IPS-11a (cell line): ENCODE data around the gene PARP6.
"Not testable (repeated sequence)": the region's sequence is repeated elsewhere in the genome, so short reads cannot be mapped to it uniquely, and the experiment has no call there.

Experiments used
- H3K4me3 ChIP-seq: one replicate; pipeline ENCODE4 v1.5.1; 2013; ENCODE audit warnings: low read depth, low read length, control low read depth

Gene PARP6

DNA sequence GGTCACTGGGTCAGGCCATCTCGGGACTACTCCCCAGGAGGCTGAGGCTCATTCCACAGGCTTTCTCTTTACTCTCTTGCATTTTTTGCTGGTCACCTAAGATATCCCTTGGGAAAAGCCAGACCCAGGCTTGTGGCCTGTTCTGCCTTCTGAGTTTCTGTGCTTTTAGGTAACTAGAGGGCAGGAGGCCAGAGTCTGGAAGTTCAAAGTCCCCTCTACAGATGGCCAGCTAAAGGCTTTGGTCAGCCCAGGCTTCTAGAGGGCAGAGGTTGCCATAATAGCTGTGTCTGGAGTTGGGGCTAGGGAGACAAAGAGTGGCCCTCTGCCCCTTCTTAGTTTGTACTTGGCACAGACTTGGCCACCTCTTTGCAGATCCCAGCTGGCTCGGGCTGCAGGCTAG is 8.4 kb upstream of the PARP6 start:
- H3K4me3 ChIP-seq = no peak overlapping the region

- H3K4me3 ChIP-seq = no peak overlapping the region
These were observed 6.4 kb upstream of the PARP6 start for GRCh38 chr15:72278737-72279136.

DNA sequence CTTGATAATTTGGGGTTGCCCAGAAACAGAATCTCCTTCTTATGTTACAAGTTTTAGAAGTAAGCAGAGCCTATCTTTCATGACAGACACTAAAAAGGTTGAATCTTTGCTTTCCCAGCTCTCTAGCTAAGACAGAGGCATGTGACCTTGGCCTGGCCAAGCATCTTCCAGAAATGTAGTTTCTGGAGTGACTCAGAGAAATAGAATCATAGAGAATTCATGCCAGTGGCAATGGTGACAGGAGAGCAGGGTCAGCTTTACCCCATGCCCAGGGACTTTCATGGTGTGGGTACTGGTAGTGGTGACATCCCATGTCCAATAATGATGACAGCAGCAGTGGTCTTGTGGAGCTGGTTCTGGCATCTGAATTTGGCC is 4.0 kb upstream of the PARP6 start:
- no peak overlapping the region for H3K4me3 ChIP-seq

- not testable (repeated sequence) for H3K4me3 ChIP-seq
These were observed 3.4 kb upstream of the PARP6 start for GRCh38 chr15:72275635-72276325.

DNA sequence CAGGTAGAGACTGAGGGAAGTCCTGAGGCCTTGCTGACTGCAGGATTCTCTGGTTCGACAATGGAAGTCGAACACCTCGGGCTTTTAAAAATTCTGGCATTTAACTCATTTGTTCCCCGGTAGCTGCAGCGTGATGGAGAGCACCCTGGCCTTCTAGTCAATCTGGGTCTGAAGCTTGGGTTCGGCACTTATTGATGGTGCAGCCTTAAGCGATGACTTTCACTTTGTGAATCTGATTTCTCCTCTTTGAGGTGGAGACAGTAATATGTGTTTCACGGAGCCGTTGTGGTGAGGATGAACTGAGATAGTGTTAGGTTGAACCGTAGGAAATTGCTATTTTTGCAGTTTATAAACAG is 621 bp upstream of the PARP6 start:
- H3K4me3 ChIP-seq = peak overlapping the region; percentile 65

DNA sequence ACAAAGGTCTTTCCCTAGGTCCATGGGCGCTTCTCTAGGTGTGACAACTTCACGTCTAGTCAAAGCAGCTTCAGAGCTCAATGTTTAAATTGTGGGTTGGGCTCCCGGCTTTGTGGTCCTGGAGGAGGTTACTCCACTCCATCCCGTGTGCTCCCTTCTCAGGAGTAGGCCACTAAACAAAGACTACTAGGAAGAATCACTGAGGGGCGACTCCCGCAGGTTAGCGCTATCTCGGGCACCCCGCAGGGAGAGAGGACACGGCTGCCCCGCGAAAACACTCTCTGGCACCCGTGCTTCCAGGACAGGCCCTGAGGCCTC is 500 bp downstream of the PARP6 start:
- peak overlapping the region; percentile 65 for H3K4me3 ChIP-seq

DNA sequence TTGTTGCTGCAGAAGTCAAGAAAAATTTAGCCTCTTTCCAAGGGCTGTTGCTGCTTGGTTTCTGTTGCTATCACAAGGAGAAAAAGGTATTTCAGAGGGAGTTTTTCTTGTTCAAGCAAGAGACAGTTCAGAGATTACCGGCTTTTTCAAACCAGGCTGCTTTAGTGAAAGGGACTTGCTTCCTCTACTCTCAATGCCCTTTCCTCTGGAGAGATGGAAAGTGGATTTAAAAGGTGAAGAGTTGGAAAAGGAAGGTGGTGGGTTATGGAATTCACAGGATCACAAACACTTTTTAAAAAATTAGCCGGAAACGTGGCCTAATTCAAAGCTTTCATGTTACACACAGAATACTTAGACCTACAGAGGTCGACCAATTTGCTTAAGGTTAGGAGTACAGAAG is 1.1 kb downstream of the PARP6 start:
- H3K4me3 ChIP-seq = peak overlapping the region; percentile 65

- H3K4me3 ChIP-seq = no peak overlapping the region
These were observed 2.6 kb downstream of the PARP6 start for GRCh38 chr15:72269739-72270138.

DNA sequence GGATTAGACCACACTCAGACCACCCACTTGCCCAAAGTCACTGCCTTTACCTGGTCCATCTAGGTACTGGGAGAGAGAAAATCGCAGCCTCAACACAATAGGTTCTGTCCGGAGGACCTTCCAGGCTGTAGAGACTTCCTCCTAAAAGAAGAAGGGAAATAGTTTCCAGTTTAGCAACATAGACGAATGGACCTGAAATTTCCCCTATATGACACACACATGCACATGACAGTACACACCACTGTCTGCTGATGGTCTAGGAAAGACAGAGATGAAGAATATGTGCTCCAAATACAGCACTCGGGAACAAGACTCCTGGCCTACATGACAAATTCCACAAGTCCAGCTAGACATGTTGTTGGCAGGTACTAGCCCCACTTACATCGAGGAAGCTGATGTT is 7.3 kb downstream of the PARP6 start:
- no peak overlapping the region for H3K4me3 ChIP-seq

DNA sequence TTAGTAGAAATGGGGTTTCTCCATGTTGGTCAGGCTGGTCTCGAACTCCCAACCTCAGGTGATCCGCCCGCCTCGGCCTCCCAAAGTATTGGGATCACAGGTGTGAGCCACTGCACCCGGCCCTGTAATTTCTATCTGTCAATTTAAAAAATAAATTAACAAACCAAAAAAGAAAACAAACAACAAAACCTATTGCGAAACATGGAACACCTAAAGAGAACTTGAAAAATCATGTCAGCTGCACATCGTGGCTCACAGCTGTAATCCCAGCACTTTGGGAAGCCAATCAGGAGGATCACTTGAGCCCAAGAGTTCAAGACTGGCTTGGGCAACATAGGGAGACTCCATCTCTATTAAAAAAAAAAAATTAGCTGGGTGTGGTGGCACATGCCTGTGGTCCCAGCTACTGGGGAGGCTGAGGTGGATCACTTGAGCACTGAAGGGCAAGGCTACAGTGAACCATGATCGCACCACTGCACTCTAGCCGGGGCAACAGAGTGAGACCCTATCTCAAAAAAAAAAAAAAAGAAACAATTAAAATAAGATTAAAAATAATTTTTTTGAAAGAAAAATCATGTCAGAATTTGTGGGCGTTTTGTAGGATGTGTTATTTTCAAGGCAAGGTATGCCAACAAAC is 19.6 kb downstream of the PARP6 start:
- no peak overlapping the region for H3K4me3 ChIP-seq

GRCh38 chr15:72249142-72249810 is 23.1 kb downstream of the PARP6 start:
- no peak overlapping the region for H3K4me3 ChIP-seq

DNA sequence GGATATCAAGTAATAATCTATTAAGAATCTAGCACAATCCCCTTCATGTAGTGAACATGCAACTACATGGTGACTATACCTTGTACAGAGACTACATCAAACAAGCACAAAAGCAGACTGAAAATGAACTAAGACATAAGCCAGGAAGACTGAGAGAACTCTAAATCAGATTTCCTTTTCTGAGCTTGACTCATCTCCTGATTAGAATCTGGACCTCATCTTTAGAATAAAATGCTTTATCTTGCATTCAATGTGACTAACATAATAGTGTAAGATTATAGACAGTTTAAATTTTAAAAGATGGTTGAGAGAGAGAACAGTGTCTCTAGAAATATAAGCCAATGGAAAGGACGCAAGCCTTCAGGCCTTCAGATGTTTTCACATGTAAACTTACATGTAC is 23.8 kb downstream of the PARP6 start:
- no peak overlapping the region for H3K4me3 ChIP-seq

DNA sequence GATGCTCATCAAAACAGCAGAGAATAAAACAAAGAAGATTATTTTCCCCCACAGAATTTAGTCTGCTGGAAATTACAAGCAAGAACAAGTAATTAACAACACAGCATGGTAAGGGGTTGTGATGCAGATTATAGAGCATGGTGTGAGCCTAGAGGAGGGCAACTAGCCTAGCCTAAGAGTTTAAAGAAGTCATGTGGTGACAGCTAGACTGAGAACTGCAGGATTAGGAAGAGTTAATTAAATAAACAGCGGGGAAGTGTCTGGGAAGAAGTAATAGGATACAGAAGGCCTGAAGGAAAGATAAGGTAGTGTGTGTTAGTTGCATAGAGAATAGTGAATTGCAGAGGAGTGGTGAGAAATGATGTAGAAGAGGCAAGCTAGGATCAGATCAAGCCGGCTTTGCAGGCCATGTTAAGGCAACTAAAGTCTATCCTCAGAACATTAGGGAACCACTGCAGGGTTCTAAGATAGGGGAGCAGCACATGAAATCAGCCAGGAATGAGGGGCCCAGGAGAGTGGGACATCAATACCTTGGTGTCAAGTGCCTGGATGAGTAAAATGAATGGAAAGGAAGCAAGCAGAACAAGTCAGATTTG is 29.5 kb downstream of the PARP6 start:
- no peak overlapping the region for H3K4me3 ChIP-seq

- H3K4me3 ChIP-seq = no peak overlapping the region
These were observed 32.7 kb downstream of the PARP6 start for GRCh38 chr15:72239652-72240051.

DNA sequence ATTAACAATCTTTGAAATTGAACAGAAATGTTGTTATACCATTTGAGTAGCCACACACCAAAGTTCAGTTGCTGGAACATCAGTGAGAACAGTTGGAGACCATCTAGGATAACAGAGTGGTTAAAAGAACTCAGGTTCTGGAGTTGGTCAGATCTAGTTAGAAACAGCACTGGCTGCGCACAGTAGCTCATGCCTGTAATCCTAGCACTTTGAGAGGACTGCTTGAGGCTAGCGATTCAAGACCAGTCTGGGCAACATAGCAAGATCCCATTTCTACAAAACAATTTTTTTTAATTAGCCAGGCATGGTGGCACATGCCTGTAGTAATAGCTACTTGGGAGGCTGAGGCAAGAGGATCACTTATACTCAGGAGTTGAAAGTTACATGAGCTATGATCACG is 33.8 kb downstream of the PARP6 start:
- H3K4me3 ChIP-seq = no peak overlapping the region

GRCh38 chr15:72237853-72238224 is 34.5 kb downstream of the PARP6 start:
- H3K4me3 ChIP-seq = no peak overlapping the region

DNA sequence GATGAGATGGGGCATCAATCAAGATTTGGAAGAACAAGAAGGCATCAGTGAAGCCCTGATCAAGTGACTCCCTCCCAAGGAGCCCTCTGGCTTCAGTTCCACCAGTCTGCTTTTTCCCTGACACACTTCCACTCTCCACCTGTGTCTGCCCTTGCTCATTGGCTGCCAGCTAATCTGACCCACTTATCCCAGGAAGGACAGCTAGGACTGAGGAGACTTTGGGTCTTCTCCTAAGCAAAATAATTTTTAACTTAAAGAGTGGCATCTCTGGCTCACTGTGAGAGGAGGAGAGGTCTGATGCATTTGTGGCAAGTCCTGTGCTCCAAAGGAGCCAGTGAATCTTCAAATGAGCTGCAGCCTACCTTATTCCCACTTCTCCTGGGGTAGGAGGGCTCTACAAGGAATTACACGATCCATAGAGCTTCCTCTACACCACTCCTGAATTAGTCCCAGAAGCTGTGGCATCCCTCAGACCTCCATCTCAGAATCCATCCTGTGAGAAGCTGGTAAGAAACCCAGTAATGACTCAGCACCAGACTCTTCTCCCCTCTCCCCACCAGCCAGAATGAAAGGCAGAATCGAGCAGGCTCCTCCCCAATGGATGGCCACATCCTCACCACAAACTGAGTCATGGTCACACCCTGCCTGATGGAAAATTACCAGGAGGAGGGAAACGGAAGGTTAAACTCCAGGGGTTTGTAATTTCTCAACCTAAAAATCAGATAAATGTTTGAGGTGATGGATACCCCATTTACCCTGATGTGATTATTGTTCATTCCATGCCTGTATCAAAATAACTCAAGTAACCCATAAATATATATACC is 35.1 kb downstream of the PARP6 start:
- H3K4me3 ChIP-seq = no peak overlapping the region

DNA sequence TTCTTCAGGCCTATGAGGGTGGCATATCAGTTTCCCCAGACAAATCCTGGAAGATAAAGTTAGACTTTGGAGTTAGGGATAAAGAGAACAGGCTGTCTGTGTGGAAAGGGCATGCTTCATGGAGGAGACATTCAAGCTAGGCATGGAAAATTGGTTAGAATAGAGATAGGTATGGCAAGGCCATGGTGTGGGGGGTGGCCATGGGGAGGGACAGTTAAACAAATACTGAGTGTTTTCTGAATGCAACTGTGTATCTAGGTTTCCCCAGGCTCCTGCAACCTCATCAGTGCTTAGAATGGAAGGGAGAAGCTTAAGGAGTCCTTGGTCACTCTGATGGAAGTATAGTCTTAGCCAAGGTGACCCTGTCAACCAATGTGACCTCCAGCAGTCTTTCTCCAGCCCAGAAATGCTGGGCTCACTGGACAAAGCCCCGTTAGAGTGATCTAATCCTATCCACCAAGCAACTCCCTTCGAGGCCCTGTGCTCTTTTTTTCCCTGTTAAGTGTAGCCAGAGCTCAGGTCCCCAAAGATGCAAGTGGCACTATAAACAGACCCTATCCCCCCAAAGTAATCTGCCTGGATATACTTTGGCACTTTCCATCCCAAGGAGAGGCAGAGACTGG is 35.9 kb downstream of the PARP6 start:
- no peak overlapping the region for H3K4me3 ChIP-seq

DNA sequence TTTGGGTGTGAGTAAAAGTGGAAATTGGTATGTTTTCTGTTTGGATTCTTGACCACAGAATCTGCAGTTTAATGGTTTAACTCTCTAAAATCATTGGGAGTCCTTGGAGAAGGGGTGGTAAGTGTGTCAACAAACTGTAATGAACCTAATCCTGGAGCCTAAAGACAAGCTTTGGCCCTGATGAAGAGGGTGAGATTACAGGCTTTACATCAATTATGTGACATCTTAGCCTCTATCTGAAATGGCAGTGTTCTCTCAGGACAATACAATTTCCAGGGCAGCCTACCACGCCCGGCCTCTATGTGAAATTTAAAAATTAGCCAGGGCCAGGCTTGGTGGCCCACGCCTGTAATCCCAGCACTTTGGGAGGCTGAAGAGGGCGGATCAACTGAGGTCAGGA is 37.1 kb downstream of the PARP6 start:
- no peak overlapping the region for H3K4me3 ChIP-seq

- H3K4me3 ChIP-seq = no peak overlapping the region
These were observed 38.6 kb downstream of the PARP6 start for GRCh38 chr15:72233769-72234168.
